Stimulated activated naive CD8-positive, alpha-beta T cell treated with anti-CD3 and anti-CD28 coated beads, Interleukin-15, amount 100 ng/mL, for 72 hours (primary cell): ENCODE measurements around the gene TSR1.

Experiments used
- ATAC-seq: fragments of 150-1000 bp; cut with Tn5 transposase; 2 replicates; pipeline ENCODE4 v1.10.0; 2021; ENCODE audit warnings: mild to moderate bottlenecking, moderate library complexity
- DNase-seq, 2 donors: peaks; one replicate each; pipeline ENCODE4 v3.0.0; 2021 to 2022
- H3K27ac Mint-ChIP-seq, 2 donors: one replicate each; pipeline ENCODE4 v1.8.0; 2022; ENCODE audit warnings: mild to moderate bottlenecking in 2 of 2, mixed read lengths in 2 of 2, moderate library complexity in 2 of 2
- H3K27me3 Mint-ChIP-seq: one replicate; pipeline ENCODE4 v1.8.0; 2022; ENCODE audit warnings: mixed read lengths
- H3K4me1 Mint-ChIP-seq: one replicate; pipeline ENCODE4 v1.8.0; 2022; ENCODE audit warnings: mild to moderate bottlenecking, mixed read lengths
- H3K4me3 Mint-ChIP-seq, 2 donors: one replicate each; pipeline ENCODE4 v1.8.0; 2022; ENCODE audit warnings: mild to moderate bottlenecking in 2 of 2, mixed read lengths in 2 of 2, moderate library complexity in 1 of 2
- H3K9me3 Mint-ChIP-seq, 2 donors: one replicate each; pipeline ENCODE4 v1.8.0; 2022; ENCODE audit warnings: mixed read lengths in 2 of 2

Gene TSR1

GRCh38 chr17:2289878-2290478 is 46.3 kb downstream of the TSR1 start:
- no peak overlapping the region for H3K27ac Mint-ChIP-seq
- no peaks in the 10 kb centered on the region for H3K27me3 Mint-ChIP-seq
- H3K4me1 Mint-ChIP-seq = peaks cover 20% of the 10 kb centered on the region
- no peak overlapping the region for H3K4me3 Mint-ChIP-seq
- no peaks in the 10 kb centered on the region for H3K9me3 Mint-ChIP-seq
- ATAC-seq (no peak), DNase-seq (no peak)

DNA sequence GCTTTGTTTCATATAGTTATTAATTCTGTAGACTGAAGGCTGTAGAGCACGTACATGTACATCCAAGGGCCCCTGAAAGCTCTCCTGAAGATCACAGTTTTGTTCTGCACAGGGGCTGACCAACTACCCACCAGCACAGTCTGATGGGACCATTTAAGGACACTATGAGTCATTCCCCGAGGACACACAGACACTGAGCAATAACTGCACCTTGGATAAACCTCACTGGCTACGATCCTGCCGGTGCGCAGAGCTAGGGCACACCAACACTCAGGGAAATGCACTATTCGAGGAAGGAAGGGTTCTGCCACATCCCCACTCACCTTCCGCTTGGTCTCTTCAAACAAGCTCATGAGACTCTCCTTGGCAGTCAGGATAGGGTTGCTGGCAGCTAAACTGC is 53.0 kb downstream of the TSR1 start:
- Mint-ChIP-seq H3K4me3 (no peak overlapping the region), H3K4me1 (peaks cover 53% of the 10 kb centered on the region), H3K9me3 (no peaks in the 10 kb centered on the region), H3K27me3 (no peaks in the 10 kb centered on the region), H3K27ac (peak overlapping the region in 1 of 2 donors; percentile 48)
- ATAC-seq (no peak), DNase-seq (no peak)

DNA sequence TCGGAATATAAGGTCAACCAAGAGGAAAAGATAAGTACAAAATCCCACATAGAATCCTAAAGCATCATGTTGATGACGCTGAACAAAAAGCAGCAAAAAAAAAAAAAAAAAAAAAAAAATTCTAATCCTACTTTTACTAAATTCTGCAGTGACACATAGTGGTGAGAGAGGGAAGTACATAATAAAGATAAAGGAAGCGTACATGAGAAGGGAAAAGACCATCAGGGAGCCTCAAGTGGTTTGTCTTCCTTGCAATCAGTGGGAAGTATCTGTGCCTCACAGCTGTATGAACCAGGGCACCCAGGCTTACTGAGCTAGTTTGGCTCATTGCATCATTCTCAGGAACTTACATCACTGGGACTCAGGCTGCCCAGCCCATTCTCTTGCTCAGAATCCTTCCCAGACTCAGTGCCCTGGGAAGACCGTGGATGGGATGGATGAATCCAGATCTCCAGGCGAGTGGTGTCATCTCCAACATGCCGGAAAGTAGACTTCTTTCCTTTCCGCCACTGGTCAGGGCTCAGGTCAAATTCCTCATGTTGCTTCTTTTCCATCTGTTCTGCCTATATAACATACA is 53.9 kb downstream of the TSR1 start:
- Mint-ChIP-seq H3K27ac (peak overlapping the region in 1 of 2 donors; percentile 79), H3K4me3 (no peak overlapping the region), H3K27me3 (no peaks in the 10 kb centered on the region), H3K4me1 (peaks cover 53% of the 10 kb centered on the region), H3K9me3 (no peaks in the 10 kb centered on the region)
- DNase-seq = no peak
- ATAC-seq = peak; percentile 66

GRCh38 chr17:2279707-2280106 is 56.5 kb downstream of the TSR1 start:
- DNase-seq = no peak
- no peaks in the 10 kb centered on the region for H3K27me3 Mint-ChIP-seq
- ATAC-seq = no peak
- H3K27ac Mint-ChIP-seq = peak overlapping the region in 1 of 2 donors; percentile 57
- H3K9me3 Mint-ChIP-seq = no peaks in the 10 kb centered on the region
- H3K4me3 Mint-ChIP-seq = peak overlapping the region in 1 of 2 donors; percentile 45
- peaks cover 68% of the 10 kb centered on the region for H3K4me1 Mint-ChIP-seq

GRCh38 chr17:2277429-2278170 is 58.7 kb downstream of the TSR1 start:
- ATAC-seq (no peak), DNase-seq (no peak)
- Mint-ChIP-seq H3K27ac (no peak overlapping the region), H3K27me3 (no peaks in the 10 kb centered on the region), H3K4me1 (peaks cover 74% of the 10 kb centered on the region), H3K4me3 (no peak overlapping the region), H3K9me3 (no peaks in the 10 kb centered on the region)

DNA sequence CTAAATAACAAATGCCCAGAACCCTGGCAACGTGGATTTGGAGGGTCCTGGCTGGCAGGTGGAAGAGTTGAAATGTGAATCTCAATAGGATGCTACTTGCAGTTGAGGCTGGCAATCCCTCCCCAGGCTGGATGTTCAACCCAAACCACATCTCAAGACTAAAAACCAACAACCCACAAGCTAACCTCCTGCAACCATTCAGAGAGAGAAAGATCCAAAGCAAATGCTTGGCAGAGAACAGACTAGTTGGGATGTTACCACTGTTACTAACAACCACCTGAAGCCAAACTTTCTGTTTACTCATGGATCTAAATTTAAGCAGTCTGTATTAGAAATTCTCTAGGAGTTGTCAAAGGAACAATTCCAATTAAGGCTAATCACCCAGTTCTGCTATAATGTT is 60.5 kb downstream of the TSR1 start:
- Mint-ChIP-seq H3K4me1 (peaks cover 73% of the 10 kb centered on the region), H3K4me3 (peak overlapping the region in 1 of 2 donors; percentile 22), H3K27ac (peak overlapping the region in 1 of 2 donors; percentile 45), H3K27me3 (no peaks in the 10 kb centered on the region), H3K9me3 (no peaks in the 10 kb centered on the region)
- peak; percentile 68 for ATAC-seq
- no peak for DNase-seq

DNA sequence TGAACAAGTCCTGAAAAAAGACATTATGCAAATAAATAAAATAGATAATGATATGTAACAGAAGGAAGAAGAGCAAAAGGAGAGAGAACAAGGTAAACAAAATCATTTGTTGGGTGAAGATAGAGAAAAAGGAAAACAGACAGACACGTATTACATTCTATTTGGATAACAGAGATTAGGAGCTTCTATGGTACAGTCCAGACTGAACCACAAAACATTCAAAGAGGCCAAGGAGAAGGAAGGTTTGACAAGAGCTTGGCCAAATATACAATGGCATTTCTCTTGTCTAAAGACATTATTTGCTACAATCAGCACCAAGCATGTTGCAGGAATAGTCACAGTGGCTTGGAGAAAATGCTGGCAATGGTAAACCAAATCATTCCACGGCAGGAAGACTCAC is 61.8 kb downstream of the TSR1 start:
- DNase-seq (no peak), ATAC-seq (no peak)
- H3K4me3 Mint-ChIP-seq = no peak overlapping the region
- H3K27ac Mint-ChIP-seq = no peak overlapping the region
- no peaks in the 10 kb centered on the region for H3K9me3 Mint-ChIP-seq
- H3K4me1 Mint-ChIP-seq = peaks cover 78% of the 10 kb centered on the region
- H3K27me3 Mint-ChIP-seq = no peaks in the 10 kb centered on the region
